ENCODE data around the gene EN2.

EN2 gene

DNA sequence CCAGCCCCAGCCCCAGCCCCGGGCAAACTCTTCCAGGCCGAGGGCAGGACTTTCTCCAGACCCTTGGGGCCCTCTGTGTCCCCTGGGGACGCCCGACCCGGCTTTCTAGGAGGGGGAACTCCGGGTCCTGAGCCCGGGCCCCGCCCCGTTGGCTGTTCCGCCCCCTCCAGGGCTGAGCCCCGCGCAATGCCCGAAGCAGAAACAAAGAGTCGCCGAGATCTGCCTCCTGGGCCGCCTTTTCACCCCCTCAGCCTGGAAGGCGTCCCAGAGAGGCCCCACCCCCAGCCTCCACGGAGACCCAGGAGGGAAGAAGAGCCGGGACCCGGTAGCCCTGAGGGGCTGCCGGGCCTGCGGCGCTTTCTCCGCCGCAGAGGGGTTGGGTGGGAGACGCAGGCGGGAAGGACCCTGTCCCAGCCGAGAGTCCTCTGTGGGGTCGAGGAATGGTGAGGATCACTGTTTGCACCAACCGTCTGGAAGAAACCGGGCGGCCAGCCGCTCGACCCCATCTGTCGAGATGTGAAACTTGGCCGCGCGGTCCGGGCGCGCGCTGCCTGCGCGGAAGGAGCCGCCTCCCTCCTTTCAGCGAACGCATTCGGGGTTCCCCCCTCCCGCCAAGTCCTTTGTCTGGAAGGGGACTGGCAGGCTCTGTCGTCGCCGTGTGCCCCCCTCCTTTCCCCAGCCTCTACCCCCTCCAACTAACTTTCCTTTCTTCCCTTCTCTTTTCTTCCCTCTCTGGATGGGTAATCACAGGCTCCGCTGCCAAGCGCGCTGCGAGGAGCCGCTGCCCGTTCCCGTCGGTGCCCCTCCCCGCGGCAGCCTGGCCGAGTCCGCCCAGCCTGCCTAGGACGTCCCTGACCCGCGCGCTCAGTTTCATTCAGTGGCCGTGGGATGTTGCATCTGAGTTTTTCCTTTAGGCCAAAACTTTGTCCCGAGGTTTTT lies 10.2 kb downstream of the EN2 start:
- Mint-ChIP-seq H3K9me3 (no peaks in the 10 kb centered on the region), H3K27me3 (ENCODE audit: low read depth) (peaks cover 100% of the 10 kb centered on the region), H3K4me1 (peaks cover 24% of the 10 kb centered on the region), H3K27ac (no peak overlapping the region), H3K36me3 (ENCODE audit: low read depth) (no peaks in the 10 kb centered on the region), H3K4me3 (peak overlapping the region in 1 of 3 experiments; percentile 23)
- TF ChIP-seq, protein P1, sequence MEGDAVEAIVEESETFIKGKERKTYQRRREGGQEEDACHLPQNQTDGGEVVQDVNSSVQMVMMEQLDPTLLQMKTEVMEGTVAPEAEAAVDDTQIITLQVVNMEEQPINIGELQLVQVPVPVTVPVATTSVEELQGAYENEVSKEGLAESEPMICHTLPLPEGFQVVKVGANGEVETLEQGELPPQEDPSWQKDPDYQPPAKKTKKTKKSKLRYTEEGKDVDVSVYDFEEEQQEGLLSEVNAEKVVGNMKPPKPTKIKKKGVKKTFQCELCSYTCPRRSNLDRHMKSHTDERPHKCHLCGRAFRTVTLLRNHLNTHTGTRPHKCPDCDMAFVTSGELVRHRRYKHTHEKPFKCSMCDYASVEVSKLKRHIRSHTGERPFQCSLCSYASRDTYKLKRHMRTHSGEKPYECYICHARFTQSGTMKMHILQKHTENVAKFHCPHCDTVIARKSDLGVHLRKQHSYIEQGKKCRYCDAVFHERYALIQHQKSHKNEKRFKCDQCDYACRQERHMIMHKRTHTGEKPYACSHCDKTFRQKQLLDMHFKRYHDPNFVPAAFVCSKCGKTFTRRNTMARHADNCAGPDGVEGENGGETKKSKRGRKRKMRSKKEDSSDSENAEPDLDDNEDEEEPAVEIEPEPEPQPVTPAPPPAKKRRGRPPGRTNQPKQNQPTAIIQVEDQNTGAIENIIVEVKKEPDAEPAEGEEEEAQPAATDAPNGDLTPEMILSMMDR (IDR thresholded peaks at IDR 0.05; ENCODE audit: unreplicated experiment in 3 of 3): no peak

DNA sequence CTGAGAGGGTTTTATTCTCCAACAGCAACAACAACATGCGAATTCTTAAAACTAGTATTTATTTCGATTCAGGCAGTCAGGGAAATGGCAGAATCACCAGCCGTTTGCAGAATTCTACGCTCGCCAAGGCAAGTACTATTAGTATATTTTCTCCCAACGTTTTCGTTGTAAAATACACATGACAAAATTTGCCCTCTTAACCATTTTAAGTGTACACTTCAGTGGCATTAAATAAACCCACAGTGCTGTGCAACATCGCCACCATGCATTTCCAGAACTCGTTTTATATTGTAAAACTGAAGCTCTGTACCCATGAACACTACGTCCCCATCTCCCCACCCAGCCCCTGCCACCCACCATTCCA lies 10.8 kb downstream of the EN2 start:
- Mint-ChIP-seq H3K27ac (no peak overlapping the region), H3K36me3 (ENCODE audit: low read depth) (no peaks in the 10 kb centered on the region), H3K27me3 (ENCODE audit: low read depth) (peaks cover 100% of the 10 kb centered on the region), H3K9me3 (no peaks in the 10 kb centered on the region), H3K4me1 (peaks cover 30% of the 10 kb centered on the region), H3K4me3 (peak overlapping the region in 1 of 3 experiments; percentile 23)
- TF ChIP-seq, protein P1 (IDR thresholded peaks at IDR 0.05; ENCODE audit: unreplicated experiment in 3 of 3): no peak

DNA sequence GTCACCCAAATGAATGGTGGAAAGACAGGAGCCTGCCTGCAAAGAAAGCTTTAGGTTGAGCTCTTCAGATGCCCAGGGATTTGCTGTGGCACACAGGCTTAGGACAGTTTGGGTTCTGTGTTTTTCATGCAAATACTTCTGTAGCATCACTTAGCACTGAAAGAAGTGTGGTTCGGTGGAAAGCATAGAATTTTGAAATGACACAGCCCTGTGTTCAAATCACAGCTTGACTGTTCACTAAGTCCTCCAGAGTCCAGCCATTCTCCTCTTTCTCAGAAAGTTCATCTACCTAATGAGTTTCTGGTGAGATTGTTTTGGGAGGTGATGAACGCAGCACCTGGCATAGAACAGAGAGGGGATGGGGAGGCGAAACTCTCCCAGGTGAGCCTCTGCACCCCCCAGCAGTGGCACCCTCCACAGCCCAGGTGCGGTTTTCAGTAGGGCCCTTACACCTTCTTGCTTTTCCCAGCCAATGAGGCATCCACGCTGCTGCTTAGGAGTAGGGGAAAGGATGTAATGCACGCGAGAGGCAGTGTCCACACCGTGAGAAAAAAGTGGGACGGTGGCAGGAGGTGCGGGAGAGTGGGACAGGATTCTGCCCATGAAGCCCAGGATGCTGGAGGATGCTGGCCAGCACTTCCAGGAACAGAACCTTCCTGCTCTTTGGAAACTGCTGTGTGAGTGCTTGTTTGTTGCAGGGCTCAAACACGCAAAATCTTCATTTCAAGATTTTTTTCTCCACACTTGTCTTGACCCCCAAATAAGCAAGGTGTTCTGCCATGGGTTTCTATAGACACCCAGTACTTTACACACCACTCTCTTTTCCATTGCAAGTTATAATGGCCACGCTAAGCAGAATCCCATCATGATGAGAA lies 11.6 kb downstream of the EN2 start:
- H3K4me1 Mint-ChIP-seq: peaks cover 30% of the 10 kb centered on the region
- TF ChIP-seq, protein P1 (IDR thresholded peaks at IDR 0.05; ENCODE audit: unreplicated experiment in 3 of 3): no peak

DNA sequence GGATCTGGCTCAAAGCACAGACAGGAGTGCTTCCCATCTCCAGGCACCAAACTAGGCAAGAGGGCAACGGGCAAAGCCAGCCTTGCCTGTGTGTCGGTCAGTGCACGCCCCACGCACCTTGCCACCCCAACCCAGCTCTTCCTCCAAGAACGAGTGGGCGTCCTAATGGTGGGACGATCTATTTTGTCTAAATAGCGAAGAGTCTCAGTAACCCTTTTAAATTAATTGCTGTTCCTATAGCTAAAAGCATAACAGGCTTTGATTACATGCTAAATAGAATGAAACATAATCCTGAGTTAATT lies 12.2 kb downstream of the EN2 start:
- Mint-ChIP-seq H3K9me3 (peaks cover 6% of the 10 kb centered on the region), H3K36me3 (ENCODE audit: low read depth) (no peaks in the 10 kb centered on the region), H3K27me3 (ENCODE audit: low read depth) (peaks cover 100% of the 10 kb centered on the region), H3K4me1 (peaks cover 30% of the 10 kb centered on the region), H3K4me3 (no peak overlapping the region), H3K27ac (no peak overlapping the region)
- TF ChIP-seq, protein P1 (IDR thresholded peaks at IDR 0.05; ENCODE audit: unreplicated experiment in 3 of 3): no peak

More for the DNA sequence above, 11.6 kb downstream of the EN2 start:
- H3K9me3 Mint-ChIP-seq: peaks cover 2% of the 10 kb centered on the region
- no peak overlapping the region for H3K27ac Mint-ChIP-seq
- H3K4me3 Mint-ChIP-seq: no peak overlapping the region
- H3K27me3 Mint-ChIP-seq (ENCODE audit: low read depth): peaks cover 100% of the 10 kb centered on the region
- H3K36me3 Mint-ChIP-seq (ENCODE audit: low read depth): no peaks in the 10 kb centered on the region

DNA sequence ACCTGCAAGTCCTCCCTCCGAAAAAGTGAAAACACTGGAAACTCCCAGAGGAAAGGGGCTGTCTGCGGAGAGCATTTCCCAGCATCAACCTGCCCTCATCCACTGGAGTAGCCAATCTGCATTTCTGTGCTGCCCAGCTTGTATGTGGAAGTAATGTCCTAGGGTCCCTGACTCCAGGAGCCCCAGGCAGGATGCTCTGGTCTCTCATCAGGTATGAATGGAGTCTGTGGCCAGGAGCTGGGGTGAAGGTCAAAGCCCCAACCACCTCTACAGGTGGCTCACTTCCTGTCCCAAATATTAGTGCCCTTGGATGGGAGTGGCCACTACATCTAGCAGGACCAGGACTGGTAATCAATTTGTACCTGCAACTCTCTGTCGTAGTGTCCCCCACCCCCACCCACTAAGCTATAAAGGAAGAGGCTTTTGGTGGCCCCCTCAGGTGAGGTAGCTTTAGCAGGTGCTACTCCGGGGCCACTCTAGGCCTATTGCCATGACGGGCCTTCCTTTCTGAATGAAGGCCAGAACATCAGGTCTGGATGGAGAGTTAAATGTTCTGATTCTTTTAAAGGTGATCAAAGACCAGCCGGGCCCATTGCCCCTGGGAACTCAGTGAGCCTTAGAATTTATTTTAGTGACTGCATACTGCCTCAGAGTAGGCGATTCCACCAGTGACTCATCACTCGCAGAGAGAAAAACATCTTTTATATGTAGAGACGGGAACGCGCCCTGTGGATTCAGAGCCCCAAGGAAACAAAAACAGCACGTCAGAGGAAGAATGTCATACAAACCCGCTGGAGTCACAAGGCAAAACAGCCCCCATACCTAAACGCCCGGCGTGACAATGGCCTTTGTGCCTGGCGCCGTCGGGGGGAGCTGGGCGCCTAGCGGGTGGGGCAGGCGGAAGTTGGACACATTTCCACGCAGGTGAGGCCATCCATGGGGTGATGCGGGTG lies 13.0 kb downstream of the EN2 start:
- Mint-ChIP-seq H3K36me3 (ENCODE audit: low read depth) (no peaks in the 10 kb centered on the region), H3K9me3 (peaks cover 8% of the 10 kb centered on the region), H3K27ac (no peak overlapping the region), H3K4me1 (peaks cover 30% of the 10 kb centered on the region), H3K4me3 (peak overlapping the region in 2 of 3 experiments; percentile 13 to 19), H3K27me3 (ENCODE audit: low read depth) (peaks cover 100% of the 10 kb centered on the region)
- TF ChIP-seq, protein P1 (IDR thresholded peaks at IDR 0.05; ENCODE audit: unreplicated experiment in 3 of 3): no peak
